Ovary (tissue), 3 donors: ENCODE measurements around the gene MATK.

Experiments used
- CTCF ChIP-seq, 3 donors: fragments of 450-650 bp in 2 of 3; fragments of 200-600 bp in 1 of 3; IDR thresholded peaks; one replicate each; pipeline versions ENCODE4 v1.5.1 to v1.8.0; 2016 to 2022; ENCODE audit warnings: antibody characterized with exemption in 3 of 3, mild to moderate bottlenecking in 1 of 3
- POLR2A ChIP-seq: fragments of 450-650 bp; IDR thresholded peaks from one replicate; pipeline ENCODE4 v1.6.1; 2017; ENCODE audit warnings: antibody characterized with exemption, mild to moderate bottlenecking, moderate library complexity
- donor health status: DM: no; HTN: no; CAD: no.

DNA sequence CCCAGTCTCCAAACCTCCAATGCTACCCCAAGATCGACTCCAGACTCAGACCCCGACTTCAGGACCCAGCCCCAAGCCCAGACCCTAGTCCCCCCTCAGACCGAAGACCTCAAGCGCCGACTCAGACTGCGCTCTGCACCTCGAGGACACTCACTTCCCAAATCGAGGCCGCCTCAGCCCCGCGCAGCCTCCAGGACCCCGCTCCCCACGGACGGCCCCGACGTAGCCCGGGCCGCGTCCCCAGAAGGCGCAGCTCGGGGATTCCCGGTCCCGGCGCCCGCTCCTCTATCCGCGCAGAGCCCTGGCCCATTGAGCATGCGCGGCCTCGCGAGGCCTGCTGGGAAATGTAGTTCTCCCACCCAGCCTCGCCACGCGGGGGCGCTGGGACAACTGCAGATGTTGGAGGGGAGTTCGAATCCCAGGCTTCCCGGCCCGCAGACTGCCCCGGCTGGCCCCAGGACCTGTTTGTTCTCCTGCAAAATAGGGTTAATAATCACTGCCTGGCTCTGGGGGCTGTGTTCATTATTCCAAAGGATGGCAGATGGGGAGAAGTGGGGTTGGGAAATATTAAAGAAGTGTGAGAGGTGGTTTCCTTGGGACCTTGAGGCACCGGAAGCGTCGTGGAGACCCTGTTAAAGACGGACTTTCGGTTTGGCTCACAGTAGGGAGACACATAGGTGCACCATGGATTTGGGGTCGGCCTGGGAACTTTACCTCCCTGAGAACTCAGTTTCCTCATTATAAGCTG is 24.6 kb downstream of the MATK start, which contains the start of gene APBA3:
- peak; percentile 45 to 86 (median 83) for TF ChIP-seq CTCF (IDR thresholded peaks at IDR 0.05)
- peak; percentile 71 for TF ChIP-seq POLR2A
